GM10266 (cell line): ENCODE results near the gene CHST7.
"Not testable (repeated sequence)": the region's sequence is repeated elsewhere in the genome, so short reads cannot be mapped to it uniquely, and the experiment has no call there.

Experiments
- DNase-seq: peaks from one replicate; pipeline ENCODE4 v3.0.0; 2012; ENCODE audit errors: extremely low spot score
- TF ChIP-seq, protein P1 (sequence below): IDR thresholded peaks from 2 replicates; pipeline ENCODE4 v1.5.1; 2012; ENCODE audit warnings: mild to moderate bottlenecking, low read depth; ENCODE audit not compliant: control insufficient read depth, insufficient read depth; ENCODE audit errors: missing control alignments

CHST7 gene, protein sequence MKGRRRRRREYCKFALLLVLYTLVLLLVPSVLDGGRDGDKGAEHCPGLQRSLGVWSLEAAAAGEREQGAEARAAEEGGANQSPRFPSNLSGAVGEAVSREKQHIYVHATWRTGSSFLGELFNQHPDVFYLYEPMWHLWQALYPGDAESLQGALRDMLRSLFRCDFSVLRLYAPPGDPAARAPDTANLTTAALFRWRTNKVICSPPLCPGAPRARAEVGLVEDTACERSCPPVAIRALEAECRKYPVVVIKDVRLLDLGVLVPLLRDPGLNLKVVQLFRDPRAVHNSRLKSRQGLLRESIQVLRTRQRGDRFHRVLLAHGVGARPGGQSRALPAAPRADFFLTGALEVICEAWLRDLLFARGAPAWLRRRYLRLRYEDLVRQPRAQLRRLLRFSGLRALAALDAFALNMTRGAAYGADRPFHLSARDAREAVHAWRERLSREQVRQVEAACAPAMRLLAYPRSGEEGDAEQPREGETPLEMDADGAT

DNA sequence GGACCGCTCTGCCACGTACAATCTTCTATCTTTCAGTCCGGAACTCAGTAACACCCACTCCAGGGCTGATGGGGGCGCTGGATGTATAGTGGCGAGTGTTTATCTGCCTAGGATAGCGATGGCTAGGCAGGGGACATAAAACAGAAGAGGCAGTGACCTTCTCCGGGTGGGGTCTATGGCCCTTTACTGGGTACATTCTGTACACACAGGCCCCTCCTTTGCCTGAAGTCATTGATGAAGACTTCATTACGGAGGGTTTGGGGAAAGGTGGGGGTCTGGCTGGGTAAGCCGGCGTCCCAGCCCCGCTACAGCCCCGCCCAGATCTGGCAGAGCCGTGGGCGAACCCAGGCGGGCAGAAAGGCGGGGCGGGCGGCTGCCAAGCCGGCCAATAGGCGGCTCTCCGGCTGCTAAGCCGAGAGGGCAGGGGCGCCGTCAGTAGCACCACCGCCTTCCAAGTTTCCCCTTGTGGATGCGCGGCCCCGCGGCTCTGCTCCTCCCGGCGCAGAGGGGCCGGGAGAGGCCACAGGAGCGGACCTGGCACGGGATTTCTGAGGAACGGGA is at the start of gene CHST7:
TSS of gene CHST7 (plus strand) at position 435 of the 561 bp plus-strand sequence. CDS start 167 bp downstream, outside the sequence.
- DNase-seq: peak; percentile 44
- TF ChIP-seq, protein P1, sequence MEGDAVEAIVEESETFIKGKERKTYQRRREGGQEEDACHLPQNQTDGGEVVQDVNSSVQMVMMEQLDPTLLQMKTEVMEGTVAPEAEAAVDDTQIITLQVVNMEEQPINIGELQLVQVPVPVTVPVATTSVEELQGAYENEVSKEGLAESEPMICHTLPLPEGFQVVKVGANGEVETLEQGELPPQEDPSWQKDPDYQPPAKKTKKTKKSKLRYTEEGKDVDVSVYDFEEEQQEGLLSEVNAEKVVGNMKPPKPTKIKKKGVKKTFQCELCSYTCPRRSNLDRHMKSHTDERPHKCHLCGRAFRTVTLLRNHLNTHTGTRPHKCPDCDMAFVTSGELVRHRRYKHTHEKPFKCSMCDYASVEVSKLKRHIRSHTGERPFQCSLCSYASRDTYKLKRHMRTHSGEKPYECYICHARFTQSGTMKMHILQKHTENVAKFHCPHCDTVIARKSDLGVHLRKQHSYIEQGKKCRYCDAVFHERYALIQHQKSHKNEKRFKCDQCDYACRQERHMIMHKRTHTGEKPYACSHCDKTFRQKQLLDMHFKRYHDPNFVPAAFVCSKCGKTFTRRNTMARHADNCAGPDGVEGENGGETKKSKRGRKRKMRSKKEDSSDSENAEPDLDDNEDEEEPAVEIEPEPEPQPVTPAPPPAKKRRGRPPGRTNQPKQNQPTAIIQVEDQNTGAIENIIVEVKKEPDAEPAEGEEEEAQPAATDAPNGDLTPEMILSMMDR: peak; percentile 38

DNA sequence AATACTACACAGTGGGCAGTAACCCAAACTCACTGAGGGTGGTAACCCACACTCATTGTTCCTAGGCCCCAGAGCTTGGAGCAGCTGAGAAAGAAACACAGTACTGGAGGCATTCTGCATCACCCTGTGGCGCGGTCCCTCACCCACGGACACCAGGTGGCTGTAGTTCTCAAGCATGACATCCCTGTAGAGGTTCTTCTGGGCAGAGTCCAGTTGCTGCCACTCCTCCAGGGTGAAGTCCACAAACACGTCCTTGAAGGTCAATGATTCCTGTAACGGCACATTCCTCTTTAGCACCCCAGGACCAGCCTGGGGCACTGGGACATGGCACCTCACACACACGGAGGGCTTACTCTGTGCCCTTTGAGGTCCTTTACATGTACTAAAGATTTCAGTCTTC is 44.9 kb upstream of the CHST7 start:
- DNase-seq: not testable (repeated sequence)

DNA sequence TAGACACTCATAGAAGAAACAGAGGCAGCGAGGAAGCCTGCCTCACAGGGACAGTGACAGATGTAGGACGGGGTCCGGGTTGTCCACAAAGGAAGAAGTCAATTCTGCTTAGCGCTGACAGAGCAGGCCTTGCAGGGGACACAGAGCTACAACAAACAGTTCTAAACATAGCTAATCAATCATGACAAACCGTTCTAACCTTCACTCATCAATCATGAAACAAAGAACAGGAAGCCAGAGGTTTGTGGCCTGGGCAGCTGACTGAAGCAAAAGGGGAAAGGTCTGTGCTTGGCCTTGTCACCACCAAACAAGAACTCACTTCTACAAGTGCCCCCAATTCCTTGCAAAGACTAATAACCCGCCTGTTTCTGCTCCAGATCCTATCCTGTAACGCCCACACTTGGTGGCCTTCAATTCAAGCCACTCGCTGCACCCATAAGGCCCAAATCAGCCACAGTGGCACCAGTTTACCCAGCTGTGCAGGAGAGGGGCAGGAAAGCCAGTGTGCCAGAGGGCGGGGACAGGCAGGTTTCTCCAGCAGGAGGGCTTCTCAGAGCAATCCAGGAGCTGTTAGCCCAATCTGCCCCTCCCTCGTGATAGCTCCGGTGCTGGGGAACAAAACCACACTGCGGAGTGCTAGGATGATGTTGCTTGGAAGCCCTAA is 43.7 kb upstream of the CHST7 start:
- not testable (repeated sequence) for DNase-seq

DNA sequence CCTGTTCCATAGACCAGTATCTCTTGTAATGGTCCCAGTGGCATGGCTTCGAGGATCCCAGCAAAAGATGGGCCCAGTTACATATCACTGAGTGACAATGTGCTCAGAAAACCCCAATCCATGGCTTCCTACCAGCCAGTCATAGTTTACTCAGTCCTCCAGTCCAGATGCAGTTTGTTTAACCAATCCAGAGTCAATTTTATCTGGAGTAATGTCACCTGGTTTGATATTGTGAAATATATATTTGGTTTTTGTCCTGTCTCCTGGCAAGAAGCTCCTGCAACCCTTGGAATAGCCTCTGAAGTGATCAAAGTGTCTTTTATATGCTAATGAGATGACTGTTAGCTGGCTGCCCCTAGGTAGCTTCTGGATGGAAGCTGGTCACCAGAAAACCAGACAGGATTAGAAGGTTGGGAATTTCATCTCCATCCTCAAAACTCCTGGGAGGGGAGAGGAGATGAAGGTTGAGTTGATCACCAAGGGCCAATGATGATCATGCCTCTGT is 43.1 kb upstream of the CHST7 start:
- not testable (repeated sequence) for DNase-seq

DNA sequence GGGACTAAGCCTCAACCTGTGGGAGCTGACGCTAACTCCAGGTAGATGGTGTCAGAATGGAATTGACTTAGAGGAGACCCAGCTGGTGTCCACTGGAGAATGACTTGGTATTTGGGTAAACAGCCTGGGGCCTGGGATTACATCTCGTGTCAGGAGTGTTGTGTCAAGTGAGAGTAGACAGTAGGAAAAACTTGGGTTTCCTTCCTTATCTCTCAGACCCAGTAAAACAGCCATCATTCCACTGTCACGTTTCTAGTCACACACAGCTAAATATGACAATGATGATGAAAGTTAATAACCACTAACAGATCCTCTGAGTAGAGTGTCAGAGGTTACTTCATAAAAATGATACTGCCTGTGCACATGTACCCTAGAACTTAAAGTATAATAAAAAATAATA is 42.1 kb upstream of the CHST7 start:
- no peak for DNase-seq
- TF ChIP-seq, protein P1: no peak

DNA sequence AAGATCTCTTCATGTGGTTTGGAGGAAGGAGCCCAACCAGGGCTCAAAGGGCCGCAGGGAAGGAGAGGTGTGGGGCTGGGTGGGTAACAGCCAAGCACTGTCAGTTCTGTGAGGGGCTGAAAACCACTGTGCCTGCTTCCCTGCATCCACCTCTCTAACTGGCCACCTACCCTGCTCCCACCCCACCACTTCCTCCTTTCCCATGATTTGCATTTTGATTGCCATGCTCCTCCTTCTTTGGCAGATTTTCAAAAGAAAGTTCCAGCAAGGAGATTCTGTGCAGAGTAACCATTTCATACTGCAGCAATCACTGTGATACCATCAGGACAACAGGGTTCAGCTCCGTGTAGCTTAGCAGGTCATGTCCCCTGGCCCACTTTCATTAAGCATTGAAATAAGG is 30.1 kb upstream of the CHST7 start:
- no peak for DNase-seq
- TF ChIP-seq, protein P1: no peak

DNA sequence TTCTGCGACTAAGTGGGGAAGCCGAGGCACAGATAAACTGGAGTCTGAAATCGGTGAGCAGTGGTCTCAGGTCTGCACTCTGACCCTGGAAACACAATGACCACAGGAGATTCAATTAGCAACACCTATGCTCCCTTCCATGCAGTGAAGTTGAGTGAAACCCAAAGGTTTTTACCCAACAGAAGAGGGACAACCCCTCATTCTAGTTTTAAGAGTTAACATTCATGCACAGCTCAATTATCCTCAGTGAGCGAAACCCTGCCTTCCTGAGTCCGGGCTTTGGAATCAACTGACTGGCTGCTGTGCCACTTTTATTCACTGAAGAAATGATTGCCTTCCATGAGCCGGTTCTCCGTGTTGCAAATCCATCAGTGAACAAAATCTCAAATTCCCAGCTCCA is 29.0 kb upstream of the CHST7 start:
- not testable (repeated sequence) for DNase-seq

DNA sequence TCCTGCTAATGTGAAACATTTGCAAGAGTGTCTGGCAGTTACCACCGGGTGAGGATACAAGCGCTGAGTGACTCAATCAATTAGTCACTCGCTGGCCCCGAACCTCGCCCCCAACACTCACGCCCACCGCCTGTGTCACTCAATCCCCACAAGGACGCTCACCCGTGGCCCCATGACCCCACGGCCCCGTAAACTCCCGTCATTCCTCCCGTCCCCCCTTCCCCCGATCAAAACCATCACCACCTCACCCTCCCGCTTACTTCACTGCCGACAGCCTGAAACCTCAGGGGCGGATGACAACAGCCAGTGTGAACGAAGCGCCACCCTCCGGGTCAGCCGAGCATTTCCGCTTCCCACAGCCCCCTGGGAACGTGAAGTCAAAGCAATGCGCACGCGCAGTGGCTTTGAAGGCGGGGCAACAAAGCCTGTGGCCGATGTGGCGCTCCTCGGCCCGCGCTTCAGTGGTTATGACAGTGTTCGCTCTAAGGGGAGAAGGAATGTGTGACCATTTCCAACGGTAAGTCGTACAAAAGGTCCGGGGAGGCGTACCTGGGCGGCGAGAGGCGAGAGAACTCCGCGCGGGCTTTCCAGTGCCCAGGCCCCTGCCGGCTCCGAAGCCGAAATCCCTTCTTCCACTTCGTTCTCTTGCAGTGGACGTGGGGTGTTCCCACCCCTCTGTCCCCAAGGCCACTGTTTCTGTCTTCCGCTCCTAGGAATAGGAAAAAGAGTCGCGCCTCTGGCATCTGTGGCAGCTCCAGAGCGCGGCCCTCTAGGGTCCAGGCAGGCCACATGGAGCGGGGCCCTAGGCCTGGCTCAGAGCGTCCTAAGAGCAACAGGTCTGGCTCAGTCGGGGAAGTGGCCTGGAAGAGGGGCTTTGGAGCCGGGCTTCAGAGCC is 28.2 kb upstream of the CHST7 start, which contains the start of gene ZNF674:
TSS of gene ZNF674 (minus strand) at position 311 of the 895 bp plus-strand sequence. CDS start 3,334 bp downstream, outside the sequence.
- TF ChIP-seq, protein P1: peak; percentile 37
- peak; percentile 73 for DNase-seq
